ENCODE measurements around the gene RFT1.

Gene RFT1

GRCh38 chr3:53137221-53137620 is 7.0 kb upstream of the RFT1 start:
- H3K36me3 ChIP-seq (ENCODE audit: low read length) = no peaks in the 10 kb centered on the region
- H3K9ac ChIP-seq (ENCODE audit: low read length) = no peak overlapping the region
- no peaks in the 10 kb centered on the region for H3K79me2 ChIP-seq (ENCODE audit: insufficient read depth, low read length)
- H3K27me3 ChIP-seq (ENCODE audit: low read length) = no peaks in the 10 kb centered on the region
- H3F3A ChIP-seq (ENCODE audit: insufficient read depth) = no peaks in the 10 kb centered on the region
- H3K4me2 ChIP-seq (ENCODE audit: low read depth, low read length, poor library complexity, severe bottlenecking) = no peak overlapping the region
- no peak overlapping the region for H2AFZ ChIP-seq (ENCODE audit: low read depth, low read length, severe bottlenecking)
- TF ChIP-seq, protein P1, sequence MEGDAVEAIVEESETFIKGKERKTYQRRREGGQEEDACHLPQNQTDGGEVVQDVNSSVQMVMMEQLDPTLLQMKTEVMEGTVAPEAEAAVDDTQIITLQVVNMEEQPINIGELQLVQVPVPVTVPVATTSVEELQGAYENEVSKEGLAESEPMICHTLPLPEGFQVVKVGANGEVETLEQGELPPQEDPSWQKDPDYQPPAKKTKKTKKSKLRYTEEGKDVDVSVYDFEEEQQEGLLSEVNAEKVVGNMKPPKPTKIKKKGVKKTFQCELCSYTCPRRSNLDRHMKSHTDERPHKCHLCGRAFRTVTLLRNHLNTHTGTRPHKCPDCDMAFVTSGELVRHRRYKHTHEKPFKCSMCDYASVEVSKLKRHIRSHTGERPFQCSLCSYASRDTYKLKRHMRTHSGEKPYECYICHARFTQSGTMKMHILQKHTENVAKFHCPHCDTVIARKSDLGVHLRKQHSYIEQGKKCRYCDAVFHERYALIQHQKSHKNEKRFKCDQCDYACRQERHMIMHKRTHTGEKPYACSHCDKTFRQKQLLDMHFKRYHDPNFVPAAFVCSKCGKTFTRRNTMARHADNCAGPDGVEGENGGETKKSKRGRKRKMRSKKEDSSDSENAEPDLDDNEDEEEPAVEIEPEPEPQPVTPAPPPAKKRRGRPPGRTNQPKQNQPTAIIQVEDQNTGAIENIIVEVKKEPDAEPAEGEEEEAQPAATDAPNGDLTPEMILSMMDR (IDR thresholded peaks at IDR 0.05; ENCODE audit: insufficient read depth, low read length, poor library complexity, severe bottlenecking) = no peak
- no peak for TF ChIP-seq EZH2phosphoT487 (conservative IDR thresholded peaks at IDR 0.05; ENCODE audit: low read length)
- H4K20me1 ChIP-seq (ENCODE audit: low read depth, low read length) = no peaks in the 10 kb centered on the region
- no peak overlapping the region for H3K27ac ChIP-seq (ENCODE audit: low read depth, low read length)
- H3K9me2 ChIP-seq (replicated peaks; ENCODE audit: insufficient read depth, low read length) = no peaks in the 10 kb centered on the region
- H3K9me3 ChIP-seq (ENCODE audit: insufficient read depth, low read length) = no peaks in the 10 kb centered on the region
- H3K4me3 ChIP-seq (ENCODE audit: insufficient read depth, low read length, poor library complexity, severe bottlenecking) = no peak overlapping the region

DNA sequence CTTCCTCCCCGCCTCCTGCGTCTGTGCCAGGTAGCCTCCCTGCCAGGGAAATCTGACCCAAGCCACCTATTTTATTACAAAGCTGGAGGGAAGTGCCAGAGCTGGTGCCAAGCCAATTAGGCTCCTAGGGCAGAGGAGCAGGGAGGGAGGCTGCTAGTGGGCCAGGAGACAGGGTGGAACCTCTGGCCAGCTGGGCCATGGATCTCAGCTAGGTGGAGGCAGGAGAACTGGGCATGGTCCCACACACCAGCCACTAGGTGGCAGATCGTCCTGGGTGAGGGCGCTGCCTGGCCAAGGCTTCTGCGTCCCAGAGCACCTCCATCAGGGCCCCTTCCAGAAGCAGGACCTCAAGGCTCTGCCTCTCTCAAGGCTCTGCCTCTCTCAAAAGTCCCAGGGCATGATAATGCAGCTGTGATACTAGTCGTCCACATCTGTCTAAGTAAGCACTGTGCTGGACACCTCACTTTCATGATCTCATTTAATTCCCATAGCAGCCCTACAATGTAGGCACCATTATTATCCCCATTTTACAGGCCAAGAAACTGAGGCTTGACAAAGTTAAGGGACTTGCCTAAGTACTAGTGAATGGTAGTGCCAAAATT is 4.5 kb upstream of the RFT1 start:
- no peaks in the 10 kb centered on the region for H3K36me3 ChIP-seq (ENCODE audit: low read length)
- H3K27me3 ChIP-seq (ENCODE audit: low read length) = no peaks in the 10 kb centered on the region
- no peaks in the 10 kb centered on the region for H3K9me3 ChIP-seq (ENCODE audit: insufficient read depth, low read length)
- H3K27ac ChIP-seq (ENCODE audit: low read depth, low read length) = no peak overlapping the region
- H3K9me2 ChIP-seq (replicated peaks; ENCODE audit: insufficient read depth, low read length) = no peaks in the 10 kb centered on the region
- no peaks in the 10 kb centered on the region for H4K20me1 ChIP-seq (ENCODE audit: low read depth, low read length)
- TF ChIP-seq, protein P1 (IDR thresholded peaks at IDR 0.05; ENCODE audit: insufficient read depth, low read length, poor library complexity, severe bottlenecking) = peak; percentile 77
- no peak for TF ChIP-seq EZH2phosphoT487 (conservative IDR thresholded peaks at IDR 0.05; ENCODE audit: low read length)
- H3K79me2 ChIP-seq (ENCODE audit: insufficient read depth, low read length) = peaks cover 5% of the 10 kb centered on the region
- no peaks in the 10 kb centered on the region for H3F3A ChIP-seq (ENCODE audit: insufficient read depth)
- H3K4me2 ChIP-seq (ENCODE audit: low read depth, low read length, poor library complexity, severe bottlenecking) = no peak overlapping the region
- H3K4me3 ChIP-seq (ENCODE audit: insufficient read depth, low read length, poor library complexity, severe bottlenecking) = no peak overlapping the region
- H3K9ac ChIP-seq (ENCODE audit: low read length) = no peak overlapping the region
- no peak overlapping the region for H2AFZ ChIP-seq (ENCODE audit: low read depth, low read length, severe bottlenecking)

GRCh38 chr3:53132347-53132746 is 2.1 kb upstream of the RFT1 start:
- H3K79me2 ChIP-seq (ENCODE audit: insufficient read depth, low read length) = peaks cover 20% of the 10 kb centered on the region
- H2AFZ ChIP-seq (ENCODE audit: low read depth, low read length, severe bottlenecking) = no peak overlapping the region
- H3K9me3 ChIP-seq (ENCODE audit: insufficient read depth, low read length) = no peaks in the 10 kb centered on the region
- no peak overlapping the region for H3K4me2 ChIP-seq (ENCODE audit: low read depth, low read length, poor library complexity, severe bottlenecking)
- TF ChIP-seq, protein P1 (IDR thresholded peaks at IDR 0.05; ENCODE audit: insufficient read depth, low read length, poor library complexity, severe bottlenecking) = no peak
- no peak for TF ChIP-seq EZH2phosphoT487 (conservative IDR thresholded peaks at IDR 0.05; ENCODE audit: low read length)
- no peak overlapping the region for H3K9ac ChIP-seq (ENCODE audit: low read length)
- no peaks in the 10 kb centered on the region for H3K9me2 ChIP-seq (replicated peaks; ENCODE audit: insufficient read depth, low read length)
- H3K36me3 ChIP-seq (ENCODE audit: low read length) = no peaks in the 10 kb centered on the region
- H3K4me3 ChIP-seq (ENCODE audit: insufficient read depth, low read length, poor library complexity, severe bottlenecking) = no peak overlapping the region
- H4K20me1 ChIP-seq (ENCODE audit: low read depth, low read length) = no peaks in the 10 kb centered on the region
- H3F3A ChIP-seq (ENCODE audit: insufficient read depth) = no peaks in the 10 kb centered on the region
- no peaks in the 10 kb centered on the region for H3K27me3 ChIP-seq (ENCODE audit: low read length)
- H3K27ac ChIP-seq (ENCODE audit: low read depth, low read length) = no peak overlapping the region
